Keratinocyte (primary cell): ENCODE results near the gene EDN2.

Experiments used
- EZH2 ChIP-seq: IDR thresholded peaks from one replicate; pipeline ENCODE4 v1.6.1; 2012; ENCODE audit warnings: inconsistent platforms, mild to moderate bottlenecking, low read length, moderate library complexity
- TF ChIP-seq, protein P1 (sequence below), 3 experiments: IDR thresholded peaks in 1 of 3; conservative IDR thresholded peaks in 1 of 3; optimal IDR thresholded peaks in 1 of 3; 2 replicates in 2 of 3; 3 replicates in 1 of 3; pipeline versions ENCODE3 to v1.5.1; 2011; ENCODE audit warnings: low read length in 3 of 3, mild to moderate bottlenecking in 3 of 3, moderate library complexity in 2 of 3, control low read depth in 1 of 3, inconsistent platforms in 1 of 3; ENCODE audit not compliant: insufficient read depth in 2 of 3; ENCODE audit errors: extremely low read depth in 1 of 3

DNA sequence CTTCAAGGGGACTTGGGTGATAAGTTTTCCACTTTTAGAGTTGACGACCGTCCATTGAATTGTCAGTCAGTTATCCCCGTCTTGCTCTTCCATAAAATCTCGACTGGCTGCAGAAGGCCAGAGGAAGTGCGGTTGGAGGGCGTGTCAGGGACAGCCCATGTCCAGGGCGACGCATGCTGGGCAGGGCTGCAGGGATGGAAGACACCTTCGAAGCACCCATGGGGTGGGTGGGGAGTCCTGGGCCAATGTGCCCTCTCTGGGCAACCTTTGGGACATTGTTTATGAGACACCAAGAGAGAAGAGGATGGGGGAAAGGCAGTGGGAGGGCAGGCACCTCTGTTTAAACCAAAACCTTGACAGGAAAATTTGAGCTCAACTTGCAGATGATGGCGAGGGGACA lies 38.6 kb upstream of the EDN2 start:
- no peak for TF ChIP-seq EZH2
- TF ChIP-seq, protein P1, sequence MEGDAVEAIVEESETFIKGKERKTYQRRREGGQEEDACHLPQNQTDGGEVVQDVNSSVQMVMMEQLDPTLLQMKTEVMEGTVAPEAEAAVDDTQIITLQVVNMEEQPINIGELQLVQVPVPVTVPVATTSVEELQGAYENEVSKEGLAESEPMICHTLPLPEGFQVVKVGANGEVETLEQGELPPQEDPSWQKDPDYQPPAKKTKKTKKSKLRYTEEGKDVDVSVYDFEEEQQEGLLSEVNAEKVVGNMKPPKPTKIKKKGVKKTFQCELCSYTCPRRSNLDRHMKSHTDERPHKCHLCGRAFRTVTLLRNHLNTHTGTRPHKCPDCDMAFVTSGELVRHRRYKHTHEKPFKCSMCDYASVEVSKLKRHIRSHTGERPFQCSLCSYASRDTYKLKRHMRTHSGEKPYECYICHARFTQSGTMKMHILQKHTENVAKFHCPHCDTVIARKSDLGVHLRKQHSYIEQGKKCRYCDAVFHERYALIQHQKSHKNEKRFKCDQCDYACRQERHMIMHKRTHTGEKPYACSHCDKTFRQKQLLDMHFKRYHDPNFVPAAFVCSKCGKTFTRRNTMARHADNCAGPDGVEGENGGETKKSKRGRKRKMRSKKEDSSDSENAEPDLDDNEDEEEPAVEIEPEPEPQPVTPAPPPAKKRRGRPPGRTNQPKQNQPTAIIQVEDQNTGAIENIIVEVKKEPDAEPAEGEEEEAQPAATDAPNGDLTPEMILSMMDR (optimal IDR thresholded peaks at IDR 0.05 in 1 of 3, IDR thresholded peaks at IDR 0.05 in 1 of 3, conservative IDR thresholded peaks at IDR 0.05 in 1 of 3; ENCODE audit: extremely low read depth in 1 of 3, insufficient read depth in 2 of 3, low read length in 3 of 3), result no peak
